Esophagus mucosa (tissue), 1 donor: ENCODE data around the gene NFIX. TPM values are rescaled to one million over a fixed set of nuclear protein-coding genes. Genes with fewer than 3 reads are reported as not detected.

ENCODE experiments used
- ATAC-seq: fragments of 200-7000 bp; cut with Tn5 transposase; one replicate; pipeline ENCODE4 v1.9.1; 2020
- total RNA-seq: library from RNA; stranded (reverse); gene quantifications from one replicate; pipeline ENCODE4 v1.2.4, GENCODE V29; 2023
- donor health status: DM: yes; HTN: yes; CAD: no.

The NFIX gene
- total RNA-seq, 1 donor from 2014 or later: 101 TPM

- no peak for ATAC-seq
Measured at GRCh38 chr19:13110099-13110610, 114.9 kb downstream of the NFIX start.

DNA sequence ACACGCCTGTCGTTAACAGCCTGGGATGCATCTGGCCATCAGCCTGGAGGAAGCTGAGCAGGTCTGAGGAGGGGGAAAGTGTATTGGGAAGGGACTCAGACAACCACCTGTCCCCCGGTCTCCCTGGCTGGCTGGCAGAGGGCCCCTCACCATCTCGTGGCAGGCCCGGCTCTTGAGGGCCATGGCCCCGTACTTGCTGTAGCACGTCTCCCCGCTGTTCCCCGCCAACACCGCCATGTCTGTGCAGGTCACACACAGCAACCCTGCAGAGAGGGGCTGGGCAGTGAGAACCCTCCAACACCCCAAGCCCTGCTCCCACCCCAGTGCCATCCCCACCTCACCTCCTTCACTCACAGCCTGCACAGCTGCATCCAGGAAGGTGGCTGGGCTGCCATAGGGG is 117.3 kb downstream of the NFIX start:
- ATAC-seq: no peak

DNA sequence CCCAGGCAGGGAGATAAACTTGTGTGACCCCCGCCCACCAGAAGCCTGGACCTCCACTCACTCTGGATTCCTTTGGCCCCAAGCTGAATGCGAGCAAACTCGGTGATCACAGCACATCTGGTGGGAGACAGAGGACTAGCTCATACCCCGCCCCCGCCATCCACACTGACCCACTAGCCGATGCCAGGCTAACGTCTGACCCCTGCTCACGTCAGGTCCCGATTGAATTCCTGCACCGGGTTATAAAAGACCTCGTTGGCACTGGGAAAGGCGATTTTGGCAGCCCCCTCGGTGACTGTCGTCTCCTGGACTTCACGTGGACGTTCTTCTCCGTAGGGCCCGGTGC is 120.6 kb downstream of the NFIX start:
- no peak for ATAC-seq

DNA sequence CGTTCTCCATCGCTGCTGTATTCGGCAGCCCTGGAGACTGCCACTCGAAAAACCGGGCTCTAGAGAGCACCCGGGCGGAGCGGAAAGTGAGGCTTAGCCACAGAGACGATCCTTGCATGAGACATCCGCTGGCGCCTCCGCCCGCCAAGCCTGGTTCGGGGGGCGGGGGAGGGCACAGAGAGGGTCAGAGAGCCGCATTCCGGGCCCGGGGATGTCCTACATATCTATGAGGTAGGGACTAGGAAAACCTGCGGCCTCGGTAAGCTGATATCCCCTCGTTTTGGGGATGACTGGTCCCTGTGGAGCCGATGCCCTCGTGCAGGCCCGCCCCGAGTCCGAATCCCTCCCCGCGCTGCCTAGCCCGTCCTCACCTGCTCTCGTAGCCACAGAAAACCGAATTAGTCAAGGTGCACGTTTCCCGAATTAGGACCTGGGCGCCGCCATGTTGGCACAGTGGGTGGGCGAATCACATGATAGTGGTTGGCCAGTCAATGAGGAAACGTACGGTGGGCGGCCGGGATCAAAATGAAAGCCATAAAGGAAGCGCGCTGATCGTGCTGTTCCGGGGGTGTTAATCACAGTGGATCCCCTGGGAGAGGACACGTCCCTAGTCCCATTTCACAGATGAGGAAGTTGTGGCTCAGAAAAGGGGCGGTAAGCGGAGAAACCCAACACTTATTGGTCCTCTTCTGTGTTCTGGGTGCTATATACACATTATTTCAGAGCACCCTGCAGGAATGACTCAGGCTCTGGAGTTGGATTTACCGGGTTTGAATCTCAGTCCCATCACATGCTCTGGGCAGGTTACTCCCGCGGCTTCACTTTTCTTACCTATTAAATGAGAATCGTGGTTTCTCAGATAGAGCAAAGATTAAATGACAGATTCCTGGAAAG is 121.3 kb downstream of the NFIX start, which contains the start of gene TRMT1:
TRMT1 (minus strand) TSS at position 459 of the 894 bp plus-strand sequence; CDS start at position 118, 341 bp downstream.
- peak; percentile 71 for ATAC-seq

DNA sequence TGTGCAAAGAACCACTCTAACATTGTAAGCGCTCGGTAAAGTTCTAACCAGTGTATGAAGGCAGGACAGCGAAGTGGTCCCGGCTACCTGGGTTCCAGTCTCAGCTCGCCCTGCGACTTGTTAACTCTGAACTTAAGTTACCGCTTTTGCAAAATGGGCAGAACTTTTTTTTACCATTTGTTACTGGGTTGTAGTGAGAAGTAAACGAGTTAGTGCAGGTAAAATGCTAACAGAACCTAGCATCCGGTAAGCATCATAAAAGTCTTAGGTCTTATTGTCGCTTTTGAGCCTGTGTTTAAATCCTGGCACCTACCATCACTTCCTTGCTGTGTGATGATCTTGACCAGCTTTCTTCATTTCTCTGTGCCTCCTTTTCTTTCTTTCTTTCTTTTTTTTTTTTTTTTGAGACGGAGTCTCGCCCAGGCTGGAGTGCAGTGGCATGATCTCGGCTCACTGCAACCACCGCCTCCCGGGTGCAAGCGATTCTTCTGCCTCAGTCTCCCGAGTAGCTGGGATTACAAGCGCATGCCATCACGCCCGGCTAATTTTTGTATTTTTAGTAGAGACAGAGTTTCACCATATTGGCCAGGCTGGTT is 122.0 kb downstream of the NFIX start:
- ATAC-seq: no peak

DNA sequence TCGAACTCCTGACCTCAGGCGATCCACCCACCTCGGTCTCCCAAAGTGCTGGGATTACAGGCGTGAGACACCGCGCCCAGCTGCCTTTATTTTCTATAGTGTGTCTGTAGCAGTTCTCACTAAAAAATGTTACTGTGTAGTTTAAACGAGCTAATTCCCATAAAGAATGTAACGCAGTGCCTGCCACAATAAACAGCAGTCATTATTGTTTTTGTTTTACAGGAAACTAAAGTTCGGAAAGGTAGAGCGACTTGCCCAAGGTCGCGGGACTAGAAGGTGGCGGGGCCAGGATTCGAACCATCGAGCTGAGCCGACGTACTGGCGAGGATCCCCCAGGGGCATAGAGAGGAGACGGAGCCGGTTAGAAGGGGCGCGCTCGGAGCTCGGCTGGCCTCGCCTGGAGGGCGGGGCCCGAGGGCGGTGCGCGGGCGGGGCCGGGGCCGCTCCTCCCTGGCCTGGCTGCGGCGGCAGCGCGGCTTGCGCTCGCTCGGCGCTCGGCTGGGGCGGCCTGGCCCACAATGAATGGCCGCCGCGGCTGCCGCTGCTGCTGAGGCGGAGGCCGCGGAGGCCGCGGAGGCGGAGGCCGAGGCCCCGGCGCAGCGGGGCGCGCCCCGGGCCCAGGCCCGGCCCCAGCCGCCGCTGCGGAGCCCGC is 122.6 kb downstream of the NFIX start, which contains the start of gene NACC1:
NACC1 (plus strand) TSS at position 493 of the 652 bp plus-strand sequence. CDS start 16,944 bp downstream, outside the sequence.
- peak; percentile 85 for ATAC-seq

- peak; percentile 10 for ATAC-seq
Measured at GRCh38 chr19:13118424-13119193, 123.3 kb downstream of the NFIX start.

DNA sequence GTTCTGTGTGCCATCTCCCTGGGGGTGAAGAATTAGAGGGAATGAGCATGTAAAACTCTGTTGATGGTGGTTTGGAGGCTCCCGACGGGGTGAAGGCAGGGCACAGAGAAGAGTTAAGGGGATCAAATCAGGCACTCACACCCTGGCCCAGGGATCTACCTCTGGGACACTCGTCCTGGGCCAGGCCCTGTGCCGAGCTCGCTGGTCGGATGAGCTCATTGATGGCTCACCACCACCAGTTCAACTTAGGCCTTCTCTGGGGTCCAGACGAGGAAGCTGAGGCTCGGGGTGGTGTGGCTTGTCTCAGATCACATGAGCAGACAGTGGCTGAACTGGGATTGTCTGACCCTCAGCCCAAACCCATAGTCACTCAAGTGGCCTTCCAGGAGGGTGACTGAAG is 124.4 kb downstream of the NFIX start:
- no peak for ATAC-seq

DNA sequence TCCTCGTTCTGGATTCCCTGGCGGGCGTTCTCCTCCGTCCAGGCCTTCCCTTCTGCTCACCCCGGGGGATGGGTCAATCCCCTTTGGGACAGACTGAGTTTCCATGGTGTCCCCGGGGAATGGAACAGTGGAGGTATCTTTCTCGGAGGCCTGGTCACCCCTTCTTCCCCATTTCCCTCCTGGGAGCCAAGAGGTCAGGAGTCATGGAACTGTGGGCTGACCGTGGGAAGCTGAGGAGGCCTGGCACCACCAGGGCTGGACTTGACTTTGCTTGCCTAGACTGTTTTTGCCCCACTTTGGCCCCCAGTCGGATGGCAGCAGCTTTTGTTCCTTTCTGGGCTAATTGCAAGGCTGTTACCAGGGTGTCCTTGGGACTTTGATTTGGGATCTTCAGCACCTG is 124.8 kb downstream of the NFIX start:
- no peak for ATAC-seq

- no peak for ATAC-seq
Measured at GRCh38 chr19:13120817-13121216, 125.5 kb downstream of the NFIX start.

GRCh38 chr19:13121551-13122274 is 126.4 kb downstream of the NFIX start:
- no peak for ATAC-seq

DNA sequence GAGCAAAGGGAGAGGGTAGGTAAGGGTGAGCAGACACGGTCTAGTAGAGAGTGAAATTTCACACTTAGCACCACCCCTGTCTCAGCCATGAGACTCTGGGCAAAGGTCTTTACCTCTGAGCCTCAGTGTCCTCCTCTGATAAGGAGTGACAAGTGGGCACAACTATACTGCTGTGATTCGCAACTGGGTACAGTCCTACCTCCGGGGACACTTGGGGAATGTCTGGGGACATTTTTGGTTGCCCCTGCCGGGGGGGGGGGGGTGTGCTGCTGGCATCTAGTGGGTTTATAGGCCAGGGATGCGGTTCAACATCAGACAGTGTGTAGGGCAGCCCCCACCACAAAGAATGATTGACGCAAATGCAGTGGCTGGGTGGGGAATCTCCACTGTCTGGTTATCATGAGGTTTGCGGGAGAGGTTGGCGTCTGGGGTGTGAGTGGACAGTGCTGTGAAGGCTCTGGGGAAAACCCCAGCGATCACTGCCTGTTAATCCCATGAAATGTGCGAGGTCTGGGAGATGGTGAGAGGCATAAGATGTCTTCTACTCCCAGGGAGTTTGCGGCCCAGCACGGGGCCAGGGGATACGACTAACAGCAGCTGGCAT is 127.1 kb downstream of the NFIX start:
- no peak for ATAC-seq

- no peak for ATAC-seq
Measured at GRCh38 chr19:13122980-13123957, 128.0 kb downstream of the NFIX start.

GRCh38 chr19:13127051-13127450 is 131.8 kb downstream of the NFIX start:
- ATAC-seq: no peak

GRCh38 chr19:13127811-13128575 is 132.7 kb downstream of the NFIX start:
- no peak for ATAC-seq

DNA sequence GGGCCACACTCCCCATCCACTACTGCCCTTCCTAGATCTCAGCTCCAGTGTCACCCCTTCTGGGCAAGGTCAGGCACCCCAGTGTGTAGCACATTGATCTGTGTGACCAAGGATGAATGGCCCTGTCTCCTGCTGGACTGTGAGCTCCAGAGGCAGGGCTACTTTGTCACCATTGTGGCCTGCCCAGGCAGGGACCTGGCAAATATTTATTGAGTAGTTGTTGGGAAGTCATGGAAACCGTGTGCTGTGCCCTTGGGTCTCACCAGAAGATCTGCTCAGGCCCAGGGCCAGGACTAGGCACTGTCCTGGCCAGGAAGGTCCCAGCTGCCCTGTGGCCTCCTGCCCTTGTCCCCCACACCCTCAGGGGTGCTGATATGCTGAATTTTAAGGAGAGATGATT is 133.3 kb downstream of the NFIX start:
- peak; percentile 7 for ATAC-seq

DNA sequence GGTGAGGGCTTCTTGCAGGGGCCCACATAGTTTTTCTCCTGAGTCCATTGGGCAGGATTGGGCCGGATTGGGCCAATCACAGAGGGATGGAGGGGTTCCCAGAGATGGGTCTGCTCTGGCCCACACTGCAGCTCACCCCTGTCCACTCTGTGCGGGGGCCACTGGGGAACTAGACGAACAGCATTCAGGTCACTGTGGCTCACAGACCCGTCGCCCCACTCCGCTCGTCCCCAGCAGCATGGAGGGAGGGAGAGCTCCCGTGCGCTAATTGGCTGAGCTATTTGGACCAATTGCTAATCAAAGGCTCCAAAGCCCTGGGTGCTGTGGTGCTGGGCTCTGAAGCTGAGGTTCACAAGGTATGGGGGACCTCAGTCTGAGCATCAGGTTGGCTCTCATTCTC is 134.1 kb downstream of the NFIX start:
- no peak for ATAC-seq

- ATAC-seq: no peak
Measured at GRCh38 chr19:13130886-13131490, 135.7 kb downstream of the NFIX start.
